GM21381 (cell line): ENCODE results near the gene PLCL2.

Experiments
- ATAC-seq: cut with Tn5 transposase; IDR thresholded peaks from one replicate; pipeline ENCODE4 v1.9.1; 2021; ENCODE audit warnings: mild to moderate bottlenecking, moderate library complexity; ENCODE audit not compliant: unreplicated experiment

PLCL2 gene

GRCh38 chr3:16912400-16913263 is 27.9 kb downstream of the PLCL2 start:
- ATAC-seq: peak; percentile 94

GRCh38 chr3:16913264-16913580 is 28.5 kb downstream of the PLCL2 start:
- no peak for ATAC-seq

- ATAC-seq: no peak
Measured at GRCh38 chr3:16916840-16917239, 32.1 kb downstream of the PLCL2 start.

- ATAC-seq: no peak
Measured at GRCh38 chr3:16917256-16917935, 32.6 kb downstream of the PLCL2 start.

GRCh38 chr3:16917980-16918682 is 33.4 kb downstream of the PLCL2 start:
- ATAC-seq: no peak

- ATAC-seq: no peak
Measured at GRCh38 chr3:16918683-16919025, 33.9 kb downstream of the PLCL2 start.

- no peak for ATAC-seq
Measured at GRCh38 chr3:16923112-16923511, 38.4 kb downstream of the PLCL2 start.

- no peak for ATAC-seq
Measured at GRCh38 chr3:16927485-16927884, 42.7 kb downstream of the PLCL2 start.

- ATAC-seq: peak; percentile 41
Measured at GRCh38 chr3:16928386-16929132, 43.8 kb downstream of the PLCL2 start.

GRCh38 chr3:16929311-16929710 is 44.6 kb downstream of the PLCL2 start:
- no peak for ATAC-seq

- peak; percentile 52 for ATAC-seq
Measured at GRCh38 chr3:16932877-16933276, 48.1 kb downstream of the PLCL2 start.

GRCh38 chr3:16935781-16936180 is 51.0 kb downstream of the PLCL2 start:
- ATAC-seq: no peak

- ATAC-seq: no peak
Measured at GRCh38 chr3:16936233-16936632, 51.5 kb downstream of the PLCL2 start.

- no peak for ATAC-seq
Measured at GRCh38 chr3:16936676-16937230, 52.0 kb downstream of the PLCL2 start.

- no peak for ATAC-seq
Measured at GRCh38 chr3:16937326-16937845, 52.6 kb downstream of the PLCL2 start.

GRCh38 chr3:16940769-16941700 is 56.3 kb downstream of the PLCL2 start:
- no peak for ATAC-seq

- no peak for ATAC-seq
Measured at GRCh38 chr3:16942955-16943354, 58.2 kb downstream of the PLCL2 start.

- ATAC-seq: no peak
Measured at GRCh38 chr3:16943857-16944256, 59.1 kb downstream of the PLCL2 start.

- ATAC-seq: no peak
Measured at GRCh38 chr3:16944356-16944755, 59.6 kb downstream of the PLCL2 start.

GRCh38 chr3:16945330-16945729 is 60.6 kb downstream of the PLCL2 start:
- no peak for ATAC-seq
